Esophagus squamous epithelium (tissue), 4 donors: ENCODE results near the gene ORM1.

ENCODE experiments used
- POLR2A ChIP-seq, 4 donors: fragments of 450-650 bp; IDR thresholded peaks; one replicate each; pipeline ENCODE4 v1.6.1; 2017; ENCODE audit warnings: antibody characterized with exemption in 4 of 4, mild to moderate bottlenecking in 4 of 4, moderate library complexity in 3 of 4
- TF ChIP-seq, protein P1 (sequence below), 6 experiments: fragments of 450-650 bp in 4 of 6; fragments of 200-600 bp in 2 of 6; sonication (generic) in 2 of 6; IDR thresholded peaks; one replicate each; pipeline ENCODE4 v1.5.1; 2016 to 2019; ENCODE audit warnings: antibody characterized with exemption in 6 of 6, mild to moderate bottlenecking in 4 of 6, moderate library complexity in 4 of 6

DNA sequence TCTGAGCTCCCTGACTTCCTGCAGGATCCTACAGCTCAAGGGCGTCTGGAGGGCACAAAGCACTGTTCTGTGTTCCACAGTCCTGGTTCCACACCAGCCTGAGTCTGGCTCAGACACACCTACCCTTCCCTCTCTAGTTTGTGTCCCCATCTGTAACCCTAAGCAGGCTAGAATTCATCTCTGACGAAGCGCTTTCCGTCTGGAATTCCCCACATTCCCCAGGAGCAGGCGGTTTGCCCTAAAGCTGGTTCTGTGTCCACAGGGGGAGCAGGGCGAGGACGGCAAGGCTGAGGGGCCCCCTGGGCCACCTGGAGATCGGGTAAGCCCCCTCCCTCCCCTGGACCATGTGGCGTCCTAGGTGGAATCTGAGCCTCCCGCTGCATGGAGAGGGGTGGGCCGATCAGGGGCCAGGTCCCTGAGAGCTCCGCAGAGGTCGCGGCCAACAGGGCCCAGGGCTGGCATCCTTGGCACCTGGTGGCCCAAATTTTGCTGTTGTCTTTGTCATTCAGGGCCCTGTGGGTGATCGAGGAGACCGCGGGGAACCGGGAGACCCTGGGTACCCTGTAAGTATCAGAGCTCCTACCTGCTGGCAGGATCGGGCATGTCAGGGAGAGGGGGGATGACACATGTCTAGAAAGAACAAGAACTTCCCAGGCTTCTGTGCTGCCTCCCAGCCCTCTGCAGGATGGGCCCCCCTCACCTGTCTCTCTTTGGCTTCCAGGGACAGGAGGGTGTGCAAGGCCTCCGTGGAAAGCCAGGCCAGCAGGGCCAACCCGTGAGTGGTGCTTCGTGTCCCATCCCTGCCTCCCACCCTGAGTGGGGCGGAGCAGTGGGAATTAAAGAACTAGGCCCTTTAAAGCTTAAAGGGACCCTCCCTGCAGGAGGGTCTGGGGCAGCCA is 34.5 kb upstream of the ORM1 start:
- TF ChIP-seq POLR2A (IDR thresholded peaks at IDR 0.05) = no peak
- TF ChIP-seq, protein P1, sequence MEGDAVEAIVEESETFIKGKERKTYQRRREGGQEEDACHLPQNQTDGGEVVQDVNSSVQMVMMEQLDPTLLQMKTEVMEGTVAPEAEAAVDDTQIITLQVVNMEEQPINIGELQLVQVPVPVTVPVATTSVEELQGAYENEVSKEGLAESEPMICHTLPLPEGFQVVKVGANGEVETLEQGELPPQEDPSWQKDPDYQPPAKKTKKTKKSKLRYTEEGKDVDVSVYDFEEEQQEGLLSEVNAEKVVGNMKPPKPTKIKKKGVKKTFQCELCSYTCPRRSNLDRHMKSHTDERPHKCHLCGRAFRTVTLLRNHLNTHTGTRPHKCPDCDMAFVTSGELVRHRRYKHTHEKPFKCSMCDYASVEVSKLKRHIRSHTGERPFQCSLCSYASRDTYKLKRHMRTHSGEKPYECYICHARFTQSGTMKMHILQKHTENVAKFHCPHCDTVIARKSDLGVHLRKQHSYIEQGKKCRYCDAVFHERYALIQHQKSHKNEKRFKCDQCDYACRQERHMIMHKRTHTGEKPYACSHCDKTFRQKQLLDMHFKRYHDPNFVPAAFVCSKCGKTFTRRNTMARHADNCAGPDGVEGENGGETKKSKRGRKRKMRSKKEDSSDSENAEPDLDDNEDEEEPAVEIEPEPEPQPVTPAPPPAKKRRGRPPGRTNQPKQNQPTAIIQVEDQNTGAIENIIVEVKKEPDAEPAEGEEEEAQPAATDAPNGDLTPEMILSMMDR (IDR thresholded peaks at IDR 0.05) = no peak
